Parathyroid adenoma (tissue), 2 donors: ENCODE measurements around the gene RAP1GAP2.
"Not testable (repeated sequence)": the region's sequence is repeated elsewhere in the genome, so short reads cannot be mapped to it uniquely, and the experiment has no call there.

Experiments
- H2AFZ ChIP-seq: fragments of 300-600 bp; sonication (generic); one replicate; pipeline ENCODE4 v1.7.0; 2017; ENCODE audit warnings: antibody characterized with exemption, mild to moderate bottlenecking
- H3K27ac ChIP-seq: fragments of 300-600 bp; sonication (generic); one replicate; pipeline ENCODE4 v1.7.0; 2017
- H3K27me3 ChIP-seq: fragments of 300-600 bp; sonication (generic); one replicate; pipeline ENCODE4 v1.7.0; 2017; ENCODE audit warnings: low read length; ENCODE audit not compliant: control insufficient read depth, insufficient read depth
- H3K36me3 ChIP-seq: fragments of 300-600 bp; sonication (generic); one replicate; pipeline ENCODE4 v1.7.0; 2017; ENCODE audit warnings: low read length; ENCODE audit not compliant: control insufficient read depth, insufficient read depth
- H3K4me1 ChIP-seq: fragments of 300-600 bp; sonication (generic); one replicate; pipeline ENCODE4 v1.7.0; 2017; ENCODE audit warnings: control low read depth
- H3K4me2 ChIP-seq: fragments of 300-600 bp; sonication (generic); one replicate; pipeline ENCODE4 v1.7.0; 2017; ENCODE audit warnings: low read length
- H3K4me3 ChIP-seq: fragments of 300-600 bp; sonication (generic); one replicate; pipeline ENCODE4 v1.7.0; 2017; ENCODE audit warnings: low read depth, low read length
- H3K79me2 ChIP-seq: fragments of 300-600 bp; sonication (generic); one replicate; pipeline ENCODE4 v1.7.0; 2017; ENCODE audit warnings: control low read depth
- H3K9ac ChIP-seq: fragments of 300-600 bp; sonication (generic); one replicate; pipeline ENCODE4 v1.7.0; 2017; ENCODE audit warnings: mild to moderate bottlenecking
- H3K9me3 ChIP-seq: fragments of 300-600 bp; sonication (generic); one replicate; pipeline ENCODE4 v1.7.0; 2017; ENCODE audit warnings: low read length; ENCODE audit not compliant: control insufficient read depth
- CTCF ChIP-seq: fragments of 300-600 bp; sonication (generic); IDR thresholded peaks from one replicate; pipeline ENCODE4 v1.7.0; 2017; ENCODE audit warnings: antibody characterized with exemption, mild to moderate bottlenecking
- donor health status: primary hyperparathyroidism.

Gene RAP1GAP2

GRCh38 chr17:2888326-2888725 is 92.1 kb downstream of the RAP1GAP2 start:
- Histone ChIP-seq H3K4me1 (no peaks in the 10 kb centered on the region), H3K79me2 (no peaks in the 10 kb centered on the region), H3K4me2 (no peak overlapping the region), H3K9ac (no peak overlapping the region), H3K36me3 (no peaks in the 10 kb centered on the region), H2AFZ (no peak overlapping the region), H3K9me3 (no peaks in the 10 kb centered on the region), H3K27ac (no peak overlapping the region), H3K4me3 (no peak overlapping the region), H3K27me3 (no peaks in the 10 kb centered on the region)
- TF ChIP-seq CTCF: no peak

GRCh38 chr17:2889256-2889655 is 93.0 kb downstream of the RAP1GAP2 start:
- Histone ChIP-seq H3K27ac (no peak overlapping the region), H3K9me3 (no peaks in the 10 kb centered on the region)
- TF ChIP-seq CTCF: no peak

GRCh38 chr17:2890778-2891177 is 94.5 kb downstream of the RAP1GAP2 start:
- H3K9me3 ChIP-seq, H3K4me2 ChIP-seq, H3K9ac ChIP-seq, H3K27me3 ChIP-seq, H2AFZ ChIP-seq, H3K4me3 ChIP-seq, H3K27ac ChIP-seq, H3K4me1 ChIP-seq, H3K36me3 ChIP-seq, H3K79me2 ChIP-seq: not testable (repeated sequence)

More at GRCh38 chr17:2889256-2889655, 93.0 kb downstream of the RAP1GAP2 start:
- Histone ChIP-seq H3K79me2 (no peaks in the 10 kb centered on the region), H3K27me3 (no peaks in the 10 kb centered on the region), H3K4me3 (no peak overlapping the region), H3K4me1 (no peaks in the 10 kb centered on the region), H3K9ac (no peak overlapping the region), H3K4me2 (no peak overlapping the region), H3K36me3 (no peaks in the 10 kb centered on the region), H2AFZ (no peak overlapping the region)

- Histone ChIP-seq H3K4me1 (no peaks in the 10 kb centered on the region), H3K27ac (no peak overlapping the region)
Measured at GRCh38 chr17:2892305-2892971, 96.2 kb downstream of the RAP1GAP2 start.

GRCh38 chr17:2893422-2893914 is 97.2 kb downstream of the RAP1GAP2 start:
- no peak for TF ChIP-seq CTCF
- H3K27ac ChIP-seq: peak overlapping the region; percentile 49
- H3K9ac ChIP-seq: no peak overlapping the region

More at GRCh38 chr17:2892305-2892971, 96.2 kb downstream of the RAP1GAP2 start:
- Histone ChIP-seq H3K9ac (no peak overlapping the region), H3K9me3 (no peaks in the 10 kb centered on the region), H3K4me2 (no peak overlapping the region), H3K27me3 (no peaks in the 10 kb centered on the region), H3K4me3 (no peak overlapping the region), H3K79me2 (no peaks in the 10 kb centered on the region), H3K36me3 (no peaks in the 10 kb centered on the region), H2AFZ (no peak overlapping the region)
- TF ChIP-seq CTCF: no peak

More at GRCh38 chr17:2893422-2893914, 97.2 kb downstream of the RAP1GAP2 start:
- Histone ChIP-seq H3K4me3 (no peak overlapping the region), H3K79me2 (no peaks in the 10 kb centered on the region), H3K27me3 (no peaks in the 10 kb centered on the region), H3K9me3 (no peaks in the 10 kb centered on the region), H3K4me2 (no peak overlapping the region), H2AFZ (peak overlapping the region; percentile 73), H3K36me3 (no peaks in the 10 kb centered on the region), H3K4me1 (no peaks in the 10 kb centered on the region)
